Activated B cell treated with CpG ODN at 0.5 μM for 24 hours (primary cell): Measurements from ENCODE around the gene KIAA1328. TPM values are rescaled to one million over a fixed set of nuclear protein-coding genes. Genes with fewer than 3 reads are reported as not detected.

Experiments used
- ATAC-seq: fragments of 200-7000 bp; cut with Tn5 transposase; one replicate; pipeline ENCODE4 v1.10.0; 2021; ENCODE audit warnings: low read depth, mild to moderate bottlenecking, moderate library complexity
- CTCF ChIA-PET: fragments of 350-600 bp; sonication (Branson Sonifier 250); formaldehyde crosslinking; loops from one replicate; lab custom pipeline; 2021; ENCODE audit warnings: antibody characterized with exemption; lab: Charles Lee
- POLR2A ChIA-PET: fragments of 350-600 bp; sonication (Branson Sonifier 250); formaldehyde crosslinking; loops from one replicate; lab custom pipeline; 2021; ENCODE audit warnings: antibody characterized with exemption; lab: Charles Lee
- DNase-seq: peaks from one replicate; pipeline ENCODE4 v3.0.0; 2022
- H3K27ac Mint-ChIP-seq: one replicate; pipeline ENCODE4 v1.8.0; 2020; ENCODE audit warnings: mixed read lengths
- H3K27me3 Mint-ChIP-seq: one replicate; pipeline ENCODE4 v1.8.0; 2021; ENCODE audit warnings: mixed read lengths
- H3K36me3 Mint-ChIP-seq: one replicate; pipeline ENCODE4 v1.8.0; 2021; ENCODE audit warnings: low read depth, mixed read lengths
- H3K4me1 Mint-ChIP-seq: one replicate; pipeline ENCODE4 v1.8.0; 2021; ENCODE audit warnings: mixed read lengths
- H3K4me3 Mint-ChIP-seq: one replicate; pipeline ENCODE4 v1.8.0; 2020; ENCODE audit warnings: mild to moderate bottlenecking, mixed read lengths
- H3K9me3 Mint-ChIP-seq: one replicate; pipeline ENCODE4 v1.8.0; 2020; ENCODE audit warnings: mixed read lengths
- CTCF ChIP-seq: fragments of 200-600 bp; IDR thresholded peaks from one replicate; pipeline ENCODE4 v1.8.0; 2022; ENCODE audit warnings: antibody characterized with exemption, mild to moderate bottlenecking
- intact Hi-C: fragments of 100-400 bp; cut with micrococcal nuclease; formaldehyde crosslinking; loops from one replicate; pipeline ENCODE4 v1.15.1; 2024
- total RNA-seq: library from RNA; stranded (reverse); gene quantifications from 2 replicates; pipeline ENCODE4 v1.2.3, GENCODE V29; 2022

Gene KIAA1328
- total RNA-seq, 1 donor from 2014 or later, result 12.9 TPM

- H3K4me1 Mint-ChIP-seq, result no peaks in the 10 kb centered on the region
- H3K4me3 Mint-ChIP-seq, result no peak overlapping the region
- peaks cover 67% of the 10 kb centered on the region for H3K36me3 Mint-ChIP-seq
- no peak for TF ChIP-seq CTCF
- no peak for DNase-seq
- ATAC-seq, result no peak
- intact Hi-C loops, result no loop called here
- ChIA-PET CTCF (no interaction called here), POLR2A (no interaction called here)
- H3K27ac Mint-ChIP-seq, result no peak overlapping the region
- no peaks in the 10 kb centered on the region for H3K27me3 Mint-ChIP-seq
- H3K9me3 Mint-ChIP-seq, result peaks cover 13% of the 10 kb centered on the region
These were observed 36.2 kb upstream of the KIAA1328 start for GRCh38 chr18:36792634-36793283.

DNA sequence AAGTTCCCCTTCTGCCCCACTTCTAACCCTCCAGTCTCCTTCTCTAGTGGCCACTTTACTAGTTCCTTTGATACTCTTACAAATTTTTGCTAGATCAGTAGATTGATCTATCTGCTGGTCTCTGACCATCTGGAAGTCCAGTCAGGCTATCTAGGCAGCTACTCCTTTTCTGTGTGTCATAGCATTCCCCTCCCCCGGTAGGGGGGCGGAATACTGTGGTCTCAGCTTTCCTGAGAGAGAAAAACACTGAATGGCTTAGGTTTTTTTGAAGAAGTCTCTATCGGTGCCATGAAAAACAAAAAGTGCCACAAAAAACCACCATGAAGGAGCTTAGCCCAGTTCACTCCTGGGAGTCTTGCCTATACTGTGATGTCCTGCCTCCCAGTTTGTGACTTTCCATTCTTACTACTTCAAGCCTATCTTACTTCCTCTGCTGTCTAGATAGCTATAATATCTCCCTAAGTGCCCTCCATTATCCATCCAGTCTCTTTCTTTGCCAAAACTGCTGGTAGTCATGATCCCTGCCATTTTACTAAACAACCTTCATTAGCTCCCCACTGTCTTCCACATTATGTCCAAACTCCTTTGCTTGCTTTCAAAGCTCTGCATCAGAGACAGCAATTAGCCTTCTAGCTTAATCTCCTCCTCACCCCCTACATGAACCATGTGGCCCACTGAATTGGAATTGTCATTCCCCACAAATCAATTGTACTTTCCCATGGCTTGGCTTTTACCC, 30.0 kb upstream of the KIAA1328 start:
- H3K4me1 Mint-ChIP-seq, result no peaks in the 10 kb centered on the region
- TF ChIP-seq CTCF, result no peak
- ATAC-seq (no peak), DNase-seq (no peak)
- intact Hi-C loops, result no loop called here
- no peak overlapping the region for H3K4me3 Mint-ChIP-seq
- CTCF ChIA-PET, result no interaction called here
- H3K27me3 Mint-ChIP-seq, result no peaks in the 10 kb centered on the region
- POLR2A ChIA-PET, result no interaction called here
- no peak overlapping the region for H3K27ac Mint-ChIP-seq
- peaks cover 3% of the 10 kb centered on the region for H3K9me3 Mint-ChIP-seq
- H3K36me3 Mint-ChIP-seq, result peaks cover 80% of the 10 kb centered on the region

GRCh38 chr18:36805105-36805504, 23.8 kb upstream of the KIAA1328 start:
- ATAC-seq, result no peak
- Mint-ChIP-seq H3K36me3 (peaks cover 71% of the 10 kb centered on the region), H3K27me3 (no peaks in the 10 kb centered on the region), H3K4me3 (no peak overlapping the region), H3K27ac (no peak overlapping the region), H3K9me3 (peaks cover 3% of the 10 kb centered on the region), H3K4me1 (peaks cover 2% of the 10 kb centered on the region)
- CTCF ChIA-PET, result no interaction called here
- POLR2A ChIA-PET, result no interaction called here
- TF ChIP-seq CTCF, result no peak
- intact Hi-C loops, result no loop called here
- no peak for DNase-seq

DNA sequence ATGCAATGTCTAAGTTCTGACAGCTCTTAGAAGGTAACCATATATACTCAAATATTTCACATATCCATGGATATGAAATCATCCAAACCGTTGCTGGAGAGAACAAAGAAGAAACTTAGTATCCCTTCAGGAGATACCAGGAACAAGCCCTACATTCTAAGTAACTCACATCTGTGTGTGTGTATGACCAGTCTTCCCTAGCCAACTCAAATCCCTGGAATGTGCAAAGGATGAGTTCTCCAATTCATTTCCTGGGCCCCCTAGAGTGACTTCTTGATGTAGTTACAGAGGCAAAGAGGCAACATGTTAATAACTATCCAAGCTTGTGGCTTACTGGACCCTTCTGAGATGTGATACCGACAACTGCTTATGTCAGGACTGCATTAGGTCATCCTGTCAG, 20.2 kb upstream of the KIAA1328 start:
- TF ChIP-seq CTCF, result no peak
- ChIA-PET CTCF (interaction anchor here (0.8 to 2.2 kb wide), 5 partner anchors 9 to 373 kb away, joined by 3 to 9 read pairs (median 6); partner anchors contain the start of genes KIAA1328 and TPGS2), POLR2A (no interaction called here)
- Mint-ChIP-seq H3K27me3 (no peaks in the 10 kb centered on the region), H3K9me3 (no peaks in the 10 kb centered on the region), H3K27ac (no peak overlapping the region), H3K36me3 (peaks cover 55% of the 10 kb centered on the region), H3K4me1 (peaks cover 2% of the 10 kb centered on the region), H3K4me3 (no peak overlapping the region)
- DNase-seq (no peak), ATAC-seq (no peak)
- intact Hi-C loops, result loop anchor here (1.0 kb wide), 3 partner anchors 120 to 1052 kb away; no protein-coding TSS in a partner anchor
